Tibial nerve (tissue), 4 donors: ENCODE data around the gene SCRN3.

Source experiments
- CTCF ChIP-seq, 5 experiments: fragments of 200-600 bp in 3 of 5; fragments of 450-650 bp in 2 of 5; sonication (generic) in 3 of 5; IDR thresholded peaks; one replicate each; pipeline ENCODE4 v1.5.1; 2016 to 2019; ENCODE audit warnings: antibody characterized with exemption in 5 of 5, mild to moderate bottlenecking in 3 of 5, moderate library complexity in 2 of 5
- EP300 ChIP-seq, 2 donors: sonication (generic); formaldehyde crosslinking; IDR thresholded peaks; one replicate each; pipeline ENCODE4 v1.6.1; 2017; ENCODE audit warnings: antibody characterized with exemption in 2 of 2, mild to moderate bottlenecking in 1 of 2
- POLR2A ChIP-seq, 2 donors: fragments of 450-650 bp; IDR thresholded peaks; one replicate each; pipeline ENCODE4 v1.6.1; 2017; ENCODE audit warnings: antibody characterized with exemption in 2 of 2, mild to moderate bottlenecking in 2 of 2, moderate library complexity in 2 of 2

- TF ChIP-seq CTCF (IDR thresholded peaks at IDR 0.05) (no peak), EP300 (IDR thresholded peaks at IDR 0.05) (no peak), POLR2A (IDR thresholded peaks at IDR 0.05) (no peak)
Observed at GRCh38 chr2:174445248-174445647, 49.7 kb downstream of the SCRN3 start.
